ENCODE results near the gene CEACAM5. TPM values are rescaled to one million over a fixed set of nuclear protein-coding genes. Genes with fewer than 3 reads are reported as not detected.

CEACAM5 gene
- total RNA-seq, 4 donors from 2014 or later, result 95.5 to 1,964 (median 1,677) TPM

GRCh38 chr19:41671486-41671885, 36.9 kb upstream of the CEACAM5 start:
- H3K27me3 ChIP-seq, result peaks cover 19% of the 10 kb centered on the region

GRCh38 chr19:41682437-41682836, 26.0 kb upstream of the CEACAM5 start:
- Histone ChIP-seq H3K9me3 (no peaks in the 10 kb centered on the region), H3K27ac (peak overlapping the region; percentile 8 to 70 (median 58)), H3K4me3 (no peak overlapping the region), H3K36me3 (no peaks in the 10 kb centered on the region), H3K27me3 (peaks cover 20% of the 10 kb centered on the region), H3K4me1 (peaks cover 0 to 5% (median 2%) of the 10 kb centered on the region in 4 donors)
- peak; percentile 83 for DNase-seq
- TF ChIP-seq EP300 (IDR thresholded peaks at IDR 0.05; ENCODE audit: low read depth) (no peak), POLR2AphosphoS5 (IDR thresholded peaks at IDR 0.05) (peak in 1 of 3 donors; percentile 61)
- WGBS, 2 donors (ENCODE audit: low coverage in 1 of 2), result 21 to 38% methylated on average over 5 to 6 of the region's 6 CpGs
- in situ Hi-C loops (cut with MboI; ENCODE audit: low pct_ligation_motif_present in 1 of 4, low pct_unique_long_range_greater_than_20kb in 1 of 4, low sequenced_read_pairs in 3 of 4), result loop anchor here in 1 of 4 donors (10.0 kb wide), 1 partner anchor 142 kb away; no protein-coding TSS in a partner anchor
- intact Hi-C loops (cut with DNase I; ENCODE audit: low total_unique reads), result no loop called here

More at GRCh38 chr19:41671486-41671885, 36.9 kb upstream of the CEACAM5 start:
- intact Hi-C loops (cut with DNase I; ENCODE audit: low total_unique reads) (no loop called here), in situ Hi-C loops (cut with MboI; ENCODE audit: low pct_ligation_motif_present in 1 of 4, low pct_unique_long_range_greater_than_20kb in 1 of 4, low sequenced_read_pairs in 3 of 4) (no loop called here)
- peak; percentile 72 for DNase-seq
- WGBS, 2 donors (ENCODE audit: low coverage in 1 of 2), result 34 to 50% methylated on average over 2 to 5 of the region's 5 CpGs
- Histone ChIP-seq H3K27ac (peak overlapping the region; percentile 55 to 78 (median 78)), H3K9me3 (peaks cover 2 to 3% of the 10 kb centered on the region in 2 donors), H3K4me1 (peaks cover 0 to 34% (median 9%) of the 10 kb centered on the region in 4 donors), H3K36me3 (no peaks in the 10 kb centered on the region), H3K4me3 (no peak overlapping the region)
- TF ChIP-seq CTCF (IDR thresholded peaks at IDR 0.05) (no peak), EP300 (IDR thresholded peaks at IDR 0.05; ENCODE audit: low read depth) (peak; percentile 49), POLR2A (IDR thresholded peaks at IDR 0.05) (peak; percentile 12), POLR2AphosphoS5 (IDR thresholded peaks at IDR 0.05) (peak in 2 of 3 donors; percentile 56 to 81)

DNA sequence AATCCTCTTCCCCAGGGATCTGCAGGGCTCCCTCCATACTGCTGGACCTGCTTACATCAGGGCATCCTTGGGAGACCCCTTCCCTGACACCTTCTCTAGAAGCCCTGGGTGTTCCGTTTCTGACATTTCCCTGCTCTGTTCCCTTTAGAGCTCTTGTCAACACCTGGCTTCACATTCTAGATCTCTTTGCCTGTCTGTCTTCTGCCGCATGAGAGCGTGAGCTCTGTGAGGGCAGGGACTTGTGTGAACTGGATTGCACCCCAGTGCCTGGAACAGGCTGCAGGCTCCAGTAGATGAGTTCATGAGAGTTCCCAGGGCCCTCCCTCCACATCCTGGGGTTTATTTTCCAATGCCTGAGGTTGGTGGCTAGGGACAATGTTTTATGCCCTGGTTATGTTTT, 21.0 kb upstream of the CEACAM5 start:
- Histone ChIP-seq H3K9me3 (no peaks in the 10 kb centered on the region), H3K27me3 (no peaks in the 10 kb centered on the region), H3K36me3 (no peaks in the 10 kb centered on the region), H3K4me1 (peaks cover 0 to 4% (median 0%) of the 10 kb centered on the region in 4 donors), H3K27ac (peak overlapping the region in 3 of 4 donors; percentile 58 to 67 (median 60)), H3K4me3 (peak overlapping the region in 1 of 4 donors; percentile 36)
- TF ChIP-seq EP300 (IDR thresholded peaks at IDR 0.05; ENCODE audit: low read depth), result no peak
- TF ChIP-seq CTCF (IDR thresholded peaks at IDR 0.05), result no peak
- no peak for TF ChIP-seq POLR2A (IDR thresholded peaks at IDR 0.05)
- no peak for TF ChIP-seq POLR2AphosphoS5 (IDR thresholded peaks at IDR 0.05)
- intact Hi-C loops (cut with DNase I; ENCODE audit: low total_unique reads), result no loop called here
- 83% methylated on average over 3 of the region's 3 CpGs; no CpG with 5 or more reads in 1 of the 2 donors for WGBS, 2 donors (ENCODE audit: low coverage in 1 of 2)
- no peak for DNase-seq
- in situ Hi-C loops (cut with MboI; ENCODE audit: low pct_ligation_motif_present in 1 of 4, low pct_unique_long_range_greater_than_20kb in 1 of 4, low sequenced_read_pairs in 3 of 4), result loop anchor here in 1 of 4 donors (10.0 kb wide), 1 partner anchor 137 kb away; no protein-coding TSS in a partner anchor

- peak; percentile 72 for DNase-seq
- in situ Hi-C loops (cut with MboI; ENCODE audit: low pct_ligation_motif_present in 1 of 4, low pct_unique_long_range_greater_than_20kb in 1 of 4, low sequenced_read_pairs in 3 of 4), result loop anchor here in 1 of 4 donors (10.0 kb wide), 1 partner anchor 137 kb away; no protein-coding TSS in a partner anchor
- H3K27ac ChIP-seq, result peak within 1 kb of the TSS in 3 of 4 donors; percentile 58 to 67 (median 60)
- TF ChIP-seq POLR2AphosphoS5 (IDR thresholded peaks at IDR 0.05) (peak in 2 of 3 donors; percentile 86 to 93), POLR2A (IDR thresholded peaks at IDR 0.05) (peak; percentile 87), CTCF (IDR thresholded peaks at IDR 0.05) (no peak)
- no peaks in the 10 kb centered on the region for H3K4me1 ChIP-seq
- H3K4me3 ChIP-seq, result peak within 1 kb of the TSS in 1 of 4 donors; percentile 36
- H3K9me3 ChIP-seq, result no peaks in the 10 kb centered on the region
- intact Hi-C loops (cut with DNase I; ENCODE audit: low total_unique reads), result no loop called here
- no peaks in the 10 kb centered on the region for H3K27me3 ChIP-seq
- WGBS, 2 donors (ENCODE audit: low coverage in 1 of 2), result 80 to 100% methylated on average over 1 of the region's 1 CpG
- H3K36me3 ChIP-seq, result no peaks in the 10 kb centered on the region
These were observed 20.3 kb upstream of the CEACAM5 start, which contains the start of gene CEACAM7 for GRCh38 chr19:41688098-41688497. TSS of gene CEACAM7 (minus strand) at chr19:41688270. CDS start at chr19:41688165, 105 bp downstream.

Data from transverse colon (tissue), 4 donors.